Panc1 (cell line): Measurements from ENCODE around the gene PPIE. TPM values are rescaled to one million over a fixed set of nuclear protein-coding genes. Genes with fewer than 3 reads are reported as not detected.

Experiments used
- ATAC-seq: fragments of 200-7000 bp; cut with Tn5 transposase; 2 replicates; pipeline ENCODE4 v1.9.1; 2020; ENCODE audit warnings: mild to moderate bottlenecking, moderate library complexity
- BruUV-seq: library from RNA; stranded (reverse); fragments of 400-500 nt; replicated peaks from 2 replicates; lab custom pipeline; 2021; lab: Mats Ljungman, UMichigan
- CTCF ChIA-PET: fragments of 300-600 bp; sonication (Branson Sonifier 250); formaldehyde crosslinking; loops from one replicate; lab custom pipeline; 2022; ENCODE audit warnings: antibody characterized with exemption; lab: Charles Lee
- POLR2A ChIA-PET: fragments of 300-600 bp; sonication (Branson Sonifier 250); formaldehyde crosslinking; loops from one replicate; lab custom pipeline; 2022; ENCODE audit warnings: antibody characterized with exemption; lab: Charles Lee
- DNase-seq: peaks from one replicate; pipeline ENCODE4 v3.0.0-alpha.2; 2010; ENCODE audit warnings: low read depth, low spot score
- H3K27ac ChIP-seq: 2 replicates; pipeline ENCODE4 v1.5.1; 2011; ENCODE audit warnings: mild to moderate bottlenecking, low read length, inconsistent platforms
- H3K27me3 ChIP-seq: fragments of 200-500 bp; sonication (Bioruptor generic); 2 replicates; pipeline ENCODE4 v1.6.0; 2014; ENCODE audit warnings: low read length, inconsistent platforms; ENCODE audit not compliant: control insufficient read depth, insufficient read depth
- H3K36me3 ChIP-seq: fragments of 200-500 bp; sonication (Bioruptor generic); 2 replicates; pipeline ENCODE4 v1.5.1; 2014; ENCODE audit warnings: inconsistent platforms, mild to moderate bottlenecking, low read length, moderate library complexity; ENCODE audit not compliant: control insufficient read depth, insufficient read depth
- H3K4me1 ChIP-seq: 2 replicates; pipeline ENCODE4 v1.5.1; 2011; ENCODE audit warnings: inconsistent platforms, mild to moderate bottlenecking, low read length, moderate library complexity; ENCODE audit not compliant: control insufficient read depth, insufficient read depth
- H3K4me3 ChIP-seq, 2 experiments: 2 replicates each; pipeline ENCODE4 v1.5.1; 2011 to 2012; ENCODE audit warnings: low read depth in 2 of 2, low read length in 2 of 2, mild to moderate bottlenecking in 2 of 2, inconsistent platforms in 1 of 2, moderate library complexity in 1 of 2
- H3K9me3 ChIP-seq: fragments of 200-500 bp; sonication (Bioruptor generic); 2 replicates; pipeline ENCODE4 v1.5.1; 2014; ENCODE audit warnings: low read depth, mild to moderate bottlenecking, inconsistent platforms, low read length, moderate library complexity; ENCODE audit not compliant: control insufficient read depth, insufficient read depth
- CTCF ChIP-seq: fragments of 450-650 bp; IDR thresholded peaks from 2 replicates; pipeline ENCODE4 v1.5.1; 2017; ENCODE audit warnings: mild to moderate bottlenecking
- POLR2AphosphoS5 ChIP-seq: IDR thresholded peaks from 2 replicates; pipeline ENCODE4 v1.6.1; 2012; ENCODE audit warnings: mild to moderate bottlenecking, low read depth, low read length, moderate library complexity
- REST ChIP-seq, 2 experiments: IDR thresholded peaks; 2 replicates each; pipeline ENCODE4 v1.6.1; 2011 to 2012; ENCODE audit warnings: low read depth in 2 of 2, control low read depth in 1 of 2, low read length in 1 of 2, mild to moderate bottlenecking in 1 of 2, moderate library complexity in 1 of 2; ENCODE audit not compliant: insufficient read depth in 1 of 2
- SIN3A ChIP-seq: IDR thresholded peaks from 2 replicates; pipeline ENCODE4 v1.6.1; 2012; ENCODE audit warnings: low read depth, mild to moderate bottlenecking, low read length, moderate library complexity, borderline replicate concordance; ENCODE audit not compliant: insufficient read depth
- TCF7L2 ChIP-seq: IDR thresholded peaks from 2 replicates; pipeline ENCODE4 v1.6.1; 2011; ENCODE audit warnings: mild to moderate bottlenecking, low read depth, low read length, inconsistent platforms
- in situ Hi-C: cut with HindIII; loops from 2 replicates; pipeline ENCODE4 v1.10.0; 2016; ENCODE audit warnings: low sequenced_read_pairs, low pct_unique_long_range_greater_than_20kb
- intact Hi-C: fragments of 100-400 bp; cut with micrococcal nuclease; formaldehyde crosslinking; loops from one replicate; pipeline ENCODE4 v1.10.0; 2022; ENCODE audit not compliant: unreplicated experiment
- total RNA-seq: library from RNA; stranded (reverse); gene quantifications from one replicate; pipeline ENCODE4 v1.2.1, GENCODE V29; 2021; ENCODE audit not compliant: unreplicated experiment

Gene PPIE
- total RNA-seq, 1 experiment from 2014 or later = 53.0 TPM

GRCh38 chr1:39760074-39761008 is 21.7 kb downstream of the PPIE start:
- BruUV-seq = no TSS peak
- ChIA-PET POLR2A (no interaction called here), CTCF (no interaction called here)
- H3K27ac ChIP-seq = no peak overlapping the region
- H3K4me1 ChIP-seq = no peaks in the 10 kb centered on the region
- intact Hi-C loops (loop anchor here (5.0 kb wide), 1 partner anchor 238 kb away; no protein-coding TSS in a partner anchor), in situ Hi-C loops (no loop called here)
- no peak for ATAC-seq
- no peaks in the 10 kb centered on the region for H3K9me3 ChIP-seq
- DNase-seq = no peak
- no peak overlapping the region for H3K4me3 ChIP-seq
- no peak for TF ChIP-seq REST (IDR thresholded peaks at IDR 0.05; ENCODE audit: insufficient read depth in 1 of 2, low read depth in 2 of 2, low read length in 1 of 2)
- peaks cover 2% of the 10 kb centered on the region; the same call in 1 of the 2 replicates for H3K36me3 ChIP-seq
- H3K27me3 ChIP-seq = no peaks in the 10 kb centered on the region

- Histone ChIP-seq H3K4me1 (no peaks in the 10 kb centered on the region), H3K36me3 (peaks cover 2% of the 10 kb centered on the region; the same call in 1 of the 2 replicates), H3K4me3 (no peak overlapping the region), H3K27ac (no peak overlapping the region), H3K27me3 (no peaks in the 10 kb centered on the region), H3K9me3 (no peaks in the 10 kb centered on the region)
- ATAC-seq (no peak), DNase-seq (no peak)
- ChIA-PET CTCF (no interaction called here), POLR2A (no interaction called here)
- no peak for TF ChIP-seq TCF7L2
- TF ChIP-seq POLR2AphosphoS5 = no peak
- TF ChIP-seq SIN3A = no peak
- TF ChIP-seq CTCF = no peak
- no peak for TF ChIP-seq REST (IDR thresholded peaks at IDR 0.05; ENCODE audit: insufficient read depth in 1 of 2, low read depth in 2 of 2, low read length in 1 of 2)
- intact Hi-C loops (loop anchor here (5.0 kb wide), 1 partner anchor 239 kb away; no protein-coding TSS in a partner anchor), in situ Hi-C loops (no loop called here)
- no TSS peak for BruUV-seq
These were observed 22.3 kb downstream of the PPIE start for GRCh38 chr1:39761016-39761415.
